Stimulated activated CD4-positive, alpha-beta T cell treated with anti-CD3 and anti-CD28 coated beads, Interleukin-1b, Interleukin-23, amount 100 ng/mL, for 4 hours (primary cell): ENCODE measurements around the gene SMARCB1.

ENCODE experiments used
- DNase-seq, 2 donors: peaks; one replicate each; pipeline ENCODE4 v3.0.0-alpha.2; 2020; ENCODE audit warnings: low read depth in 2 of 2

The SMARCB1 gene

GRCh38 chr22:23884140-23884539, 97.4 kb downstream of the SMARCB1 start:
- no peak for DNase-seq
